Mononuclear cell (primary cell): Measurements from ENCODE around the gene CDC42EP4. TPM values are rescaled to one million over a fixed set of nuclear protein-coding genes. Genes with fewer than 3 reads are reported as not detected.

Experiments used
- H3K27me3 ChIP-seq: 2 replicates; pipeline ENCODE4 v1.6.0; 2011; ENCODE audit warnings: low read length, control low read depth; ENCODE audit not compliant: insufficient read depth
- H3K4me1 ChIP-seq: 2 replicates; pipeline ENCODE4 v1.5.1; 2011; ENCODE audit warnings: mild to moderate bottlenecking, low read length, control low read depth; ENCODE audit not compliant: insufficient read depth
- H3K4me3 ChIP-seq: 2 replicates; pipeline ENCODE4 v1.5.1; 2011; ENCODE audit warnings: mild to moderate bottlenecking, low read length, moderate library complexity
- H3K9me3 ChIP-seq: 2 replicates; pipeline ENCODE4 v1.5.1; 2011; ENCODE audit warnings: low read depth, mild to moderate bottlenecking, control low read depth, low read length
- total RNA-seq: library from RNA; depleted of rRNA; stranded (reverse); fragments of >200 nt; gene quantifications from one replicate; pipeline ENCODE4 v1.2.3, GENCODE V29; 2012

The CDC42EP4 gene
- total RNA-seq, 1 donor: 11.5 TPM

GRCh38 chr17:73302189-73302588 lies 9.6 kb downstream of the CDC42EP4 start:
- Histone ChIP-seq H3K4me1 (peaks cover 10% of the 10 kb centered on the region), H3K27me3 (no peaks in the 10 kb centered on the region), H3K9me3 (no peaks in the 10 kb centered on the region)

GRCh38 chr17:73301369-73301768 lies 10.4 kb downstream of the CDC42EP4 start:
- Histone ChIP-seq H3K4me1 (peaks cover 10% of the 10 kb centered on the region), H3K27me3 (no peaks in the 10 kb centered on the region), H3K4me3 (no peak overlapping the region), H3K9me3 (no peaks in the 10 kb centered on the region)

More at GRCh38 chr17:73302189-73302588, 9.6 kb downstream of the CDC42EP4 start:
- no peak overlapping the region for H3K4me3 ChIP-seq

GRCh38 chr17:73300392-73300791 lies 11.4 kb downstream of the CDC42EP4 start:
- H3K4me3 ChIP-seq: no peak overlapping the region
- no peaks in the 10 kb centered on the region for H3K9me3 ChIP-seq
- no peaks in the 10 kb centered on the region for H3K27me3 ChIP-seq

DNA sequence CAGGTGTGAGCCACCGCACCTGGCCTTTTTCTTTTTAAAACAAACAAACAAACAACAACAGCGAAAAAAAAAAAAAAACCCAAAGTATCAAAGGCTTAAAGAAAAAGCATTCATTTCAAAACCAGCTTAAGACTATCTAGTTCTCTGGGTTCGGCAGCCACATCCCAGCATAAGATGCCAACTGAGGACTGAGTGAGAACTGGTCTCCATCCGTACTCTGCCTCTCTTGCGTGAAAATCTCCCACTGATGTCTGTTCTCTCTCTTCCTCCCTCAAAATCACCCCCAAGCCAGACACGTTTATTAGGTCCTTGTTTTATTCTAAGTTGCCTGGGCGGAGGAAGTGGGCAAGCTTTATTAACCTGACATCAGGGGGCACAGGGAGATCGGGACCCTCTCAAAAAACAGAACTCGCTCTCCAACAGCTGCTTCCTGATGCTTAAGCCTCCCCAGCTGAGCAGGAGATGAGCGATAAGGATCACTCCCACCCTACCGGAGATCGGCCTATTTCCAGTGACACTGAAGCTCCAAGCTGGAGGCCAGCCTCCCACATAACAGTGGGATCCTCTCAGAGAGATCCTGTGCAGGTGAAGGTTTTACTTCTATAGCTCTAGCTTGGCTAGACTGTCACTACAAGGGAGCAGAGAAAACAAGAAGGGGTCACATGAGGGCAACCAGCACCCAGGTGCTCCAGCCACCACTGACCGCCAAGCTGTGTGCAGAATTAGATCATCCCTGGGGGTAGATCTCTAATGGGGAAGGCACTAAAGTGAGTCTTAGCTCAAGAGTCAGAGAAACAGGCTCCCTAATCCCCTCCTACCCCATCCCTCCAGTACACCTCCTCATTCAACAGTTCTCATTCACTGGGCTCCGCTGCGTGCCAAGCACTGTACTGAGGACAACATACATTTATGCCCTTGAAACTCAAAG lies 13.6 kb downstream of the CDC42EP4 start:
- Histone ChIP-seq H3K4me1 (peaks cover 4% of the 10 kb centered on the region), H3K9me3 (no peaks in the 10 kb centered on the region), H3K27me3 (no peaks in the 10 kb centered on the region), H3K4me3 (no peak overlapping the region)

More at GRCh38 chr17:73300392-73300791, 11.4 kb downstream of the CDC42EP4 start:
- peaks cover 6% of the 10 kb centered on the region for H3K4me1 ChIP-seq

- no peaks in the 10 kb centered on the region for H3K27me3 ChIP-seq
- peaks cover 38% of the 10 kb centered on the region for H3K4me1 ChIP-seq
- H3K4me3 ChIP-seq: no peak overlapping the region
- H3K9me3 ChIP-seq: no peaks in the 10 kb centered on the region
Measured at GRCh38 chr17:73293480-73293911, 18.3 kb downstream of the CDC42EP4 start.

DNA sequence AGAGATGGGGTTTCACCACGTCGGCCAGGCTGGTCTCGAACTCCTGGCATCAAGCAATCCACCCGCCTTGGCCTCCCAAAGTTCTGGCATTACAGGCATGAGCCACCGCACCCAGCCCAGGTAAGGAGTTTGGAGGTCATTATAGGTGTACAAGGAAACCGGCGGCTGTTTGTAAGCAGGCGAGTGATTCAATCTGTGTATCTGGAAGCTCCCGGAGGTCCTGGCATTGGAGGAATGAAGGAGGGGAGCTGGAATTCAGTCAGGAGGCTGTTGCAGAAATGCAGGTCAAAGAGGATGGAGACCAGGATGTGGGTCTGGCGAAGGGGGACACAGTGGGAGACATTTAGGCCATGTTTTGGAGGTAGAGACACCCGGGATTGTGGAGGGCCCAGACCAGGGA lies 18.8 kb downstream of the CDC42EP4 start:
- Histone ChIP-seq H3K4me1 (peaks cover 38% of the 10 kb centered on the region), H3K9me3 (no peaks in the 10 kb centered on the region), H3K4me3 (no peak overlapping the region), H3K27me3 (no peaks in the 10 kb centered on the region)

- no peaks in the 10 kb centered on the region for H3K9me3 ChIP-seq
- H3K27me3 ChIP-seq: no peaks in the 10 kb centered on the region
- peaks cover 38% of the 10 kb centered on the region for H3K4me1 ChIP-seq
- H3K4me3 ChIP-seq: no peak overlapping the region
Measured at GRCh38 chr17:73292031-73292531, 19.7 kb downstream of the CDC42EP4 start.

GRCh38 chr17:73291260-73291801 lies 20.5 kb downstream of the CDC42EP4 start:
- Histone ChIP-seq H3K4me1 (peaks cover 38% of the 10 kb centered on the region), H3K9me3 (no peaks in the 10 kb centered on the region), H3K27me3 (no peaks in the 10 kb centered on the region), H3K4me3 (no peak overlapping the region)

DNA sequence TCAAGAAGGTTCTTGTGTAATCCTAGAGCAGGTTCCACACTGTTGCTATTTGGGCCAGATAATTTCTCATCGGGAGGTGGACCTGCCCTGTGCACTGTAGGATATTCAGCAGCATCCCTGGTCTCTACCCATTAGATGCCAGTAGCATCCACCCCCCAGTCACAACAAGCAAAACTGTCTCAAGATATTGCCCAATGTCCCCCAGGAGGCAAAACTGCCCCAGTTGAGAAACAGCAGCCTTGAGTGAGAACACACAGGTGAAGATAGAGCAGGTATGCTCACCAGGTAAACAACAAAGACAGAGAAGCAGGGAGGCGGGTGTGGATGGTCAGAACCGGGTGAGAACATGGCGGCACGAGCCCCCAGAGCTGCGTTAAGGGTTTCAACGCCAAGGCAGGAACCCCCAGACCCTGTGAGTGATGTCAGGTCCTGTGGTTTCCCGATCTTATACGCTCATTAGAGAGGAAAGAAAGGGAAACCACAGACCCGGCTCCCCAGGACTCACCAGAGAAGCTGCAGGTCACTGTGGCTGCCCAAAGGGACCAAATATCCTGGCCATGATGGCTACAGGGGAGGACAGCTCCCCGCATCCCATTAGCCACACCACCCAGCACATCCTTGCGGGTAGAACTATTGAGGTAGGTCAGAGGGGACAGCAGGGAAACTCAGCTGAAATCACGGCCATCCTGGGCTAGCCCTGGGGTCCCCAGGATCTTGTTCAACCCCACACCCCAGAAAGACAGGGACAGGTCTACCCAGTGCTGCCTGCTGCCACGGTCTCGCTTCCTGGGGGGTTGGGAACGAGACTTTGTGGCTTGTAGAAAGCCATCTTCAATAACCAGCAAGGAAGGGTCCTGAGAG lies 21.2 kb downstream of the CDC42EP4 start:
- Histone ChIP-seq H3K4me3 (no peak overlapping the region), H3K9me3 (no peaks in the 10 kb centered on the region)

GRCh38 chr17:73289549-73290254 lies 22.1 kb downstream of the CDC42EP4 start:
- H3K9me3 ChIP-seq: no peaks in the 10 kb centered on the region
- no peaks in the 10 kb centered on the region for H3K27me3 ChIP-seq
- H3K4me1 ChIP-seq: peaks cover 38% of the 10 kb centered on the region
- no peak overlapping the region for H3K4me3 ChIP-seq

More for the DNA sequence above, 21.2 kb downstream of the CDC42EP4 start:
- no peaks in the 10 kb centered on the region for H3K27me3 ChIP-seq
- H3K4me1 ChIP-seq: peaks cover 38% of the 10 kb centered on the region

GRCh38 chr17:73288534-73289302 lies 23.1 kb downstream of the CDC42EP4 start:
- Histone ChIP-seq H3K9me3 (no peaks in the 10 kb centered on the region), H3K27me3 (no peaks in the 10 kb centered on the region), H3K4me1 (peaks cover 38% of the 10 kb centered on the region), H3K4me3 (no peak overlapping the region)

DNA sequence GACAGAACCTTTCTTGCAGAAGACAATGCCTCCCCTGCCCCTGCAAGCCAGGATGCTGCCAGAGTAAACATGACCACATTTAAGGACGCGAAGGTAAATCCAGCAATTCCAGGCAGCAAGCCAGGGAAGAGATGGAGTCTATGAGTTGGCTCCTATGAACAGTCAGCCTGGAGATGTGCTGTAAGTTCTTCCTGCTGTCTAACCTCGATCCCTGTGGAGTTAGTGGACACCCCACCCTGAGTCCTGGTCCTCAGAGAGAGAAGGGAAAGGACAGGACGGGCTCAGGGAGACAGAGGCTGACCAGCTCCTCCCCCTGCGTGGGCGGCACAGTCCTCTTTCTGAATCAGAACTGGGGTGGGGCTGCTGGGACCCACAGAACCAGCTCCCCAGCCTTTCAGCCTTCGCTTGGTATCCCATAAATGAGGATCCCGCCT lies 24.9 kb downstream of the CDC42EP4 start:
- Histone ChIP-seq H3K4me3 (no peak overlapping the region), H3K9me3 (no peaks in the 10 kb centered on the region), H3K4me1 (peaks cover 28% of the 10 kb centered on the region), H3K27me3 (no peaks in the 10 kb centered on the region)

DNA sequence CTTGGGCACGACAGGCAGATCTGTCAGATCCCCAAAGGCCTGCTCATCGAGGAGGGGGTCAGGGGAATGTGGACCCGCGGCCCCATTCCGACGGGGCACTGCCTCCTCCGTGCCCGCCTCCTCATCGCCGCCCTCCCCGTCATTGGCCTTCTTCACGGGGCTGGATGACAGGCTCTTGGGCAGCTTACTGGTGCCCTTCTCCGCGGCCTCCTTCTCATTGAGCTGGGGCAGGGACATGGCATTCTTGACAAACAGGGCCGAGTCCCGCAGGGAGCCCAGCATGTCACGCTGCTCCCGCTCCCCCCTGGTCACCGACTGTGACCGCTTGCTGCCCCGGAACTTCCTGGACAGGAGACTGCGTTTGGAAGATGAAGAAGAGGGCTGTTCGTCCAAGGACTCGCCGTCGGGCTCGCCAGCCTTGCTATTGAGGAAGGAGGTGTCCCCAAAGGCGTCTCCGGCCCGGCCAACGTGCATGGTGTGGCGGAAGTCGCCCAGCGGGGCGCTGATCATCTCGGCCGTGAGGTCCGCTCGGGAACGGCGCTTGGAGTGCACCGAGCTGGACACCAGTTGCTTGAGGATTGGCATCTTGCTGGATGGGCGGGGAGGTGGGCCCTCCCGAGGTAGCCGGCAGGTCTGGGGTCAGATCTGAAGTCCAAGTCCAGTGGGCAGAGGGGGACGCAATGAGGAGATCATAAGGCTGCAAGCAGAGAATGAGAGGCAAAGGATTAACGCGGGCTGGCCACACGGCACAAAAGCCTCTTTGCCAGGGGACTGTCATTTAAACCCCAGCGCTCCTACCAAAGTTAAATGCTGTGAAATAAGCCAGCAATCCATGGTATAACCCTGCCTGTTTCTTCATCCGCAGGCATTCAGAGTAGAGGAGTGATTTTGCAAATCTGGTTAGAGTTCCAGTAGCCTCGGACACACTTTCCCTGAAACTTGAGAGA lies 25.6 kb downstream of the CDC42EP4 start:
- Histone ChIP-seq H3K9me3 (no peaks in the 10 kb centered on the region), H3K4me1 (peaks cover 21% of the 10 kb centered on the region), H3K4me3 (no peak overlapping the region), H3K27me3 (no peaks in the 10 kb centered on the region)
